HCT116 (cell line): ENCODE data around the gene PDE4DIP.
"Not testable (repeated sequence)": the region's sequence is repeated elsewhere in the genome, so short reads cannot be mapped to it uniquely, and the experiment has no call there.

Source experiments
- ATF3 ChIP-seq: IDR thresholded peaks from 2 replicates; pipeline ENCODE4 v1.6.1; 2012
- CTCF ChIP-seq, 3 experiments: fragments of 200-600 bp in 1 of 3; sonication (generic) in 1 of 3; IDR thresholded peaks in 2 of 3; conservative IDR thresholded peaks in 1 of 3; 2 replicates each; pipeline ENCODE4 v1.5.1; 2012 to 2017; ENCODE audit warnings: low read depth in 2 of 3, low read length in 2 of 3, antibody characterized with exemption in 1 of 3, borderline replicate concordance in 1 of 3, control low read depth in 1 of 3, mild to moderate bottlenecking in 1 of 3, mixed read lengths in 1 of 3, mixed run types in 1 of 3, moderate library complexity in 1 of 3; ENCODE audit not compliant: insufficient read depth in 1 of 3
- ELF1 ChIP-seq: IDR thresholded peaks from 2 replicates; pipeline ENCODE4 v1.6.1; 2012; ENCODE audit warnings: low read depth, borderline replicate concordance
- EZH2 ChIP-seq: fragments of 200-600 bp; sonication (generic); IDR thresholded peaks from 2 replicates; pipeline ENCODE4 v1.6.1; 2017; ENCODE audit warnings: antibody characterized with exemption, mixed run types
- EZH2phosphoT487 ChIP-seq: fragments of 200-600 bp; IDR thresholded peaks from 2 replicates; pipeline ENCODE4 v1.6.1; 2018; ENCODE audit warnings: antibody characterized with exemption, borderline replicate concordance
- JUND ChIP-seq: IDR thresholded peaks from 2 replicates; pipeline ENCODE4 v1.6.1; 2012
- MAX ChIP-seq: IDR thresholded peaks from 2 replicates; pipeline ENCODE4 v1.6.1; 2012
- POLR2A ChIP-seq: IDR thresholded peaks from 2 replicates; pipeline ENCODE4 v1.7.0; 2011; ENCODE audit warnings: borderline replicate concordance; ENCODE audit not compliant: insufficient read depth, insufficient read length; ENCODE audit errors: extremely low read depth
- POLR2AphosphoS5 ChIP-seq: IDR thresholded peaks from 2 replicates; pipeline ENCODE4 v1.6.1; 2011; ENCODE audit warnings: mild to moderate bottlenecking, low read depth, low read length, moderate library complexity
- SIN3A ChIP-seq: IDR thresholded peaks from 2 replicates; pipeline ENCODE4 v1.6.1; 2012; ENCODE audit warnings: low read depth
- SRF ChIP-seq: IDR thresholded peaks from 2 replicates; pipeline ENCODE4 v1.6.1; 2012; ENCODE audit warnings: low read depth
- TCF7L2 ChIP-seq: IDR thresholded peaks from 2 replicates; pipeline ENCODE4 v1.7.0; 2011; ENCODE audit warnings: borderline replicate concordance, inconsistent platforms; ENCODE audit not compliant: insufficient read depth, insufficient read length; ENCODE audit errors: extremely low read depth
- ZFX ChIP-seq: fragments of 450-650 bp; IDR thresholded peaks from 2 replicates; pipeline ENCODE4 v1.6.1; 2017
- ZNF274 ChIP-seq: fragments of 200-500 bp; sonication (Bioruptor generic); IDR thresholded peaks from 2 replicates; pipeline ENCODE4 v1.6.1; 2014; ENCODE audit warnings: mild to moderate bottlenecking, low read depth, low read length, inconsistent platforms

- TF ChIP-seq EZH2phosphoT487; EZH2; POLR2A; CTCF (IDR thresholded peaks at IDR 0.05 in 2 of 3, conservative IDR thresholded peaks at IDR 0.05 in 1 of 3; ENCODE audit: borderline replicate concordance in 1 of 3, insufficient read depth in 1 of 3, low read depth in 2 of 3, low read length in 2 of 3); SRF; ZFX; TCF7L2; POLR2AphosphoS5; MAX; SIN3A; ELF1; JUND; ZNF274; ATF3: not testable (repeated sequence)
These were observed 15.7 kb upstream of the PDE4DIP start for GRCh38 chr1:148828531-148828930.
